HUES64 (cell line): ENCODE measurements around the gene PFDN5.
A peak's percentile ranks its signal among the peaks of the same experiment; 100 is the strongest.
"Not testable (repeated sequence)": the region's sequence is repeated elsewhere in the genome, so short reads cannot be mapped to it uniquely, and the experiment has no call there.

Experiments
- H3K27ac ChIP-seq: 2 replicates; pipeline ENCODE4 v1.7.0; 2013; ENCODE audit warnings: low read depth, low read length, inconsistent platforms
- H3K27me3 ChIP-seq: 2 replicates; pipeline ENCODE4 v1.6.1; 2013; ENCODE audit warnings: mild to moderate bottlenecking, low read length; ENCODE audit not compliant: insufficient read depth
- H3K36me3 ChIP-seq: 2 replicates; pipeline ENCODE4 v1.6.1; 2013; ENCODE audit warnings: mild to moderate bottlenecking, low read length; ENCODE audit not compliant: insufficient read depth
- H3K4me1 ChIP-seq: 2 replicates; pipeline ENCODE4 v1.6.1; 2013; ENCODE audit warnings: mild to moderate bottlenecking, low read length, moderate library complexity; ENCODE audit not compliant: insufficient read depth
- H3K4me3 ChIP-seq: 2 replicates; pipeline ENCODE4 v1.5.1; 2013; ENCODE audit warnings: mild to moderate bottlenecking, low read length, moderate library complexity
- H3K9ac ChIP-seq: 2 replicates; pipeline ENCODE4 v1.6.1; 2013; ENCODE audit warnings: mild to moderate bottlenecking, low read depth, low read length
- H3K9me3 ChIP-seq: 2 replicates; pipeline ENCODE4 v1.6.1; 2013; ENCODE audit warnings: low read depth, low read length; ENCODE audit not compliant: insufficient read depth
- whole genome bisulfite sequencing: fragments of 150-250, 120-280 bp; methylation state at CpG from one replicate; pipeline ENCODE4 v1.1.7; 2013; ENCODE audit warnings: missing lambda C conversion rate; 5-methylcytosine and 5-hydroxymethylcytosine counted together

The PFDN5 gene

GRCh38 chr12:53288322-53288721, 7.0 kb upstream of the PFDN5 start:
- H3K36me3 ChIP-seq: peaks cover 86% of the 10 kb centered on the region
- H3K9me3 ChIP-seq: no peaks in the 10 kb centered on the region
- 87% methylated on average over 6 of the region's 6 CpGs for WGBS
- no peak overlapping the region for H3K9ac ChIP-seq
- no peaks in the 10 kb centered on the region for H3K27me3 ChIP-seq
- H3K27ac ChIP-seq: no peak overlapping the region
- no peaks in the 10 kb centered on the region for H3K4me1 ChIP-seq
- H3K4me3 ChIP-seq: no peak overlapping the region

GRCh38 chr12:53289891-53290290, 5.5 kb upstream of the PFDN5 start:
- Histone ChIP-seq H3K4me3 (no peak overlapping the region), H3K9ac (no peak overlapping the region), H3K36me3 (peaks cover 75% of the 10 kb centered on the region), H3K9me3 (no peaks in the 10 kb centered on the region), H3K27ac (no peak overlapping the region), H3K4me1 (no peaks in the 10 kb centered on the region), H3K27me3 (no peaks in the 10 kb centered on the region)
- 90% methylated on average over 4 of the region's 4 CpGs for WGBS

- Histone ChIP-seq H3K36me3 (peaks cover 70% of the 10 kb centered on the region), H3K9ac (no peak overlapping the region)
- 95% methylated on average over 7 of the region's 9 CpGs for WGBS
Observed at GRCh38 chr12:53290661-53291060, 4.7 kb upstream of the PFDN5 start.

GRCh38 chr12:53292426-53292825, 2.9 kb upstream of the PFDN5 start:
- no peaks in the 10 kb centered on the region for H3K27me3 ChIP-seq
- no peak overlapping the region for H3K4me3 ChIP-seq
- no peaks in the 10 kb centered on the region for H3K4me1 ChIP-seq
- H3K9ac ChIP-seq: no peak overlapping the region
- peaks cover 66% of the 10 kb centered on the region for H3K36me3 ChIP-seq
- H3K9me3 ChIP-seq: no peaks in the 10 kb centered on the region
- H3K27ac ChIP-seq: no peak overlapping the region

More at GRCh38 chr12:53290661-53291060, 4.7 kb upstream of the PFDN5 start:
- Histone ChIP-seq H3K9me3 (no peaks in the 10 kb centered on the region), H3K4me1 (no peaks in the 10 kb centered on the region), H3K4me3 (no peak overlapping the region), H3K27me3 (no peaks in the 10 kb centered on the region), H3K27ac (no peak overlapping the region)

- 5% methylated on average over 12 of the region's 12 CpGs for WGBS
- no peaks in the 10 kb centered on the region for H3K9me3 ChIP-seq
- peak overlapping the region; percentile 84 for H3K9ac ChIP-seq
- no peaks in the 10 kb centered on the region for H3K27me3 ChIP-seq
- H3K36me3 ChIP-seq: peaks cover 49% of the 10 kb centered on the region
- H3K4me3 ChIP-seq: peak overlapping the region; percentile 96
- H3K27ac ChIP-seq: peak overlapping the region; percentile 59
- H3K4me1 ChIP-seq: no peaks in the 10 kb centered on the region; the same call in 1 of the 2 replicates
Observed at GRCh38 chr12:53295891-53296219, 513 bp downstream of the PFDN5 start.

GRCh38 chr12:53297106-53297505, 1.8 kb downstream of the PFDN5 start:
- not testable (repeated sequence) for H3K27me3 ChIP-seq, H3K4me3 ChIP-seq, H3K9me3 ChIP-seq, H3K4me1 ChIP-seq, H3K9ac ChIP-seq, H3K27ac ChIP-seq
- 95% methylated on average over 10 of the region's 10 CpGs for WGBS
- H3K36me3 ChIP-seq: peaks cover 53% of the 10 kb centered on the region

DNA sequence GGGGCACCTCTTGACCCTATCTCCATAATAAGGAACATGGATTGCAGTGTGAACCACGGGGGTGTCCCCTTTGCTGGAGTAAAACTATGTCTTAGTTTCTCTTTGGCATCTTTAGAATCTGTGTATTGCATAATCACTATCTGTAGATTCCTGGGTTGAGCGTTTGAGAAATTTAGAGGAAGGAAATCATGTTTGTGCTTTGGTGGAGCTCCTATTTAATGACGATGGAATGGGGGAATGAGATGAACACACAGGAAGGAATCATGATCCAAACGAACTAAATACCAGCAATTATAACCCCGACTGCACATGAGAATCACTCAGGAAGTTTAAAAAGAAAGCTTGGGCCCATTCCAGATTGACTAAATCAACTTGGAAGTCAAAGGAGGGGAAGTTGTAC, 2.8 kb downstream of the PFDN5 start:
- Histone ChIP-seq H3K9me3 (no peaks in the 10 kb centered on the region), H3K4me1 (no peaks in the 10 kb centered on the region; the same call in 1 of the 2 replicates), H3K36me3 (peaks cover 53% of the 10 kb centered on the region), H3K4me3 (no peak overlapping the region), H3K9ac (no peak overlapping the region), H3K27me3 (no peaks in the 10 kb centered on the region), H3K27ac (no peak overlapping the region)
- 100% methylated on average over 5 of the region's 5 CpGs for WGBS

- Histone ChIP-seq H3K4me3 (peak overlapping the region; percentile 86), H3K4me1 (no peaks in the 10 kb centered on the region; the same call in 1 of the 2 replicates), H3K9me3 (no peaks in the 10 kb centered on the region), H3K27me3 (no peaks in the 10 kb centered on the region), H3K36me3 (peaks cover 52% of the 10 kb centered on the region), H3K27ac (peak overlapping the region; percentile 75; the same call in 1 of the 2 replicates), H3K9ac (no peak overlapping the region)
- 88% methylated on average over 5 of the region's 5 CpGs for WGBS
Observed at GRCh38 chr12:53299101-53299453, 3.7 kb downstream of the PFDN5 start.

DNA sequence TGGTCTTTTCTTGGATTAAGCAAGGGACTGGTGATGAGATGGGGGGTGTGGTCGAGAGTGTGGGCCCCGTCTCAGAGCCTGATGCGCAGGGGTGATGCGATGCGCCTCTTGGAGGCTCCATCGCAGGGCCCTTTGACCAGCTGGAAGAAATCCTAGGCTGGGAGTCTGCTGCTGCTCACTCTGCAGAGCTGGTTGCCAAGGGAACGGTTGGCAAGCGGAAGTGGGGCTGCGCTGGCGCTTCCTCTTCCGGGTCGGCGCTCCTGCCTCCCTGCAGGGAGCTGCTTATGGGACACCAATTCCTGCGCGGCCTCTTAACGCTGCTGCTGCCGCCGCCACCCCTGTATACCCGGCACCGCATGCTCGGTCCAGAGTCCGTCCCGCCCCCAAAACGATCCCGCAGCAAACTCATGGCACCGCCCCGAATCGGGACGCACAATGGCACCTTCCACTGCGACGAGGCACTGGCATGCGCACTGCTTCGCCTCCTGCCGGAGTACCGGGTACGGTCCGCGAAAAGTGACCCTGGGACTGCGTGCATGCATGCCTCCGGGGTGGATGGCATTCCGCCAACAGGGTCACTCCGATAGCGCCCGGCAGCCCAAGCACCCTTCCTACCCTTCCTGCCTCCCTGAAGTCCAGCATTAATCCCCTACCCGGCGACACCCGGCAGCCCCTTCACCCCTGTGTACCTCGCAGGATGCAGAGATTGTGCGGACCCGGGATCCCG, 4.3 kb downstream of the PFDN5 start, which contains the start of gene MYG1:
MYG1 (plus strand) TSS at position 242 of the 727 bp plus-strand sequence; CDS start at position 285, 43 bp downstream.
- Histone ChIP-seq H3K4me1 (no peaks in the 10 kb centered on the region; the same call in 1 of the 2 replicates), H3K27me3 (no peaks in the 10 kb centered on the region), H3K9ac (peak within 1 kb of the TSS; percentile 81), H3K4me3 (peak within 1 kb of the TSS; percentile 86), H3K36me3 (peaks cover 52% of the 10 kb centered on the region), H3K9me3 (no peaks in the 10 kb centered on the region), H3K27ac (peak within 1 kb of the TSS; percentile 75; the same call in 1 of the 2 replicates)
- WGBS: 2% methylated on average over 51 of the region's 51 CpGs

DNA sequence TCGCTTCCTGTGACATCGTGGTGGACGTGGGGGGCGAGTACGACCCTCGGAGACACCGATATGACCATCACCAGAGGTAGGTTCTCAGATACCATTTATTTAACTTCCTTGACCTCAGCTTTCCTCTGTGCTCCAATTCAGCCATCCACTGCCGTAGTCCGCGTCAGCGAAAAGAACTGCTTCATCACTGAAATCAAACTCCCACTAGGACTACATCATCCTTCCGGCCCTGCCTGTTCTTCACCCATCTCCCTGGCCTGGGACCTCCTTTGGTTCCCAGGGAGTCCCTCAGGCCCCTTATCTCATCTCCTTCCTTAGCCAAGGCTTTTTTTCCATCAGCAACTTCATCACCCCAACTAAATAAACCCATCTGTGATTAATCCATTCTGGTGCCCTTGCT, 4.8 kb downstream of the PFDN5 start:
- Histone ChIP-seq H3K4me3 (peak overlapping the region; percentile 86), H3K4me1 (no peaks in the 10 kb centered on the region; the same call in 1 of the 2 replicates), H3K27ac (peak overlapping the region; percentile 75; the same call in 1 of the 2 replicates), H3K9ac (peak overlapping the region; percentile 81), H3K27me3 (no peaks in the 10 kb centered on the region), H3K9me3 (no peaks in the 10 kb centered on the region), H3K36me3 (peaks cover 54% of the 10 kb centered on the region)
- 8% methylated on average over 12 of the region's 12 CpGs for WGBS

DNA sequence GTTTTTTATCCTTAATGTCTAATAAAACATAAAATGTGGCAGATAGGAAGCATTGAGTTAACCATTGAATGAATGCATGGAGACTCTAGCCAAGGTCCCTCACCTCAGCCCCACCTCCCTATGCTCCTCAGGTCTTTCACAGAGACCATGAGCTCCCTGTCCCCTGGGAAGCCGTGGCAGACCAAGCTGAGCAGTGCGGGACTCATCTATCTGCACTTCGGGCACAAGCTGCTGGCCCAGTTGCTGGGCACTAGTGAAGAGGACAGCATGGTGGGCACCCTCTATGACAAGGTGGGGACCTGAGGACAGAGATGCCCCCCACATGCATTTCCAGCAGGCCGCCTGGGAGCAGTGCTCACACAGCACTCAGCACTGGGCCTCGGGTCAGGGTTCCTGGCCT, 7.6 kb downstream of the PFDN5 start:
- Histone ChIP-seq H3K27me3 (no peaks in the 10 kb centered on the region), H3K4me3 (no peak overlapping the region), H3K27ac (no peak overlapping the region), H3K9ac (no peak overlapping the region), H3K36me3 (peaks cover 68% of the 10 kb centered on the region), H3K9me3 (no peaks in the 10 kb centered on the region), H3K4me1 (no peaks in the 10 kb centered on the region; the same call in 1 of the 2 replicates)
- 94% methylated on average over 5 of the region's 5 CpGs for WGBS
